HL-60 (cell line): Measurements from ENCODE around the gene PRR7.

Experiments used
- GABPA ChIP-seq: IDR thresholded peaks from 2 replicates; pipeline ENCODE4 v1.6.1; 2012; ENCODE audit warnings: low read depth
- POLR2AphosphoS5 ChIP-seq: IDR thresholded peaks from 2 replicates; pipeline ENCODE4 v1.6.1; 2012; ENCODE audit warnings: low read depth
- SPI1 ChIP-seq: IDR thresholded peaks from 2 replicates; pipeline ENCODE4 v1.6.1; 2012; ENCODE audit warnings: low read depth, mild to moderate bottlenecking, borderline replicate concordance
- TF ChIP-seq, protein P1 (sequence below): IDR thresholded peaks from one replicate; pipeline ENCODE4 v1.5.1; 2011; ENCODE audit warnings: low read length, control low read depth, inconsistent platforms; ENCODE audit not compliant: insufficient read depth
- TF ChIP-seq, protein P2 (sequence below): IDR thresholded peaks from 2 replicates; pipeline ENCODE4 v1.6.1; 2012; ENCODE audit warnings: low read depth; ENCODE audit not compliant: insufficient replicate concordance

DNA sequence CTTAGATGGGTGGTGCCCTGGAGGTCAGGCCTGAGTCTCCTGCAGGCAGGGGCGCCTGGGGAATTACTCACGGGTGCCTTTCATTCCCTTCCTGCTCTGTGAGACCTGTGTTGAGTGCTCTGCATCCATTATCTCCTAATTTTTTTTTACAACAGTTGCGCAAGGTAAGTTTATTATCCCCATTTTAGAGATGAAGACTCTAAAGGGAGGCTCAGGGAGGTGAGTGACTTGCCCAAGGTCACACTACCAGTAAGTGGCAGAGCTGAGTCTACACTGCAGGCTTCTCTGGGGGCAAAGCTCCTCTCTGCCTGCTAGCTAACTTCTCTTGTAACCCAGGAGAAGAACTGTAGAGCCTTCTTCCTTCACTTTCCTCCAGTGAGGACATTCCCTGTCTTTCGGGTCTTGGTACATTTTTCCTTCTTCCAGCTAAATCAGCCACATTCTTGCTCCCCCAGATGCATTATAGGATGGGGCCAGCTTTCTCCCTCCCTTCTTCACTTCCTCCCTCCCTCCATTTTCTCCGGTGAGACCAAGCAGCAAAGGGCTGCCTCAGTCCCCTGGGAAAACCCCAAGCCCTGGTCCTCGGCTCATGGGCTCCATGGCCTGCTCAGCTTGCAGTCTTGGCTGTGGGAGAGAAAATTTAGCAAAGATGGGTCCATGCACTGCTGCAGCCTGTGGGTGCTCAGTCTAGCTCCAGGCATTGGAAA, 1.8 kb downstream of the PRR7 start:
- TF ChIP-seq, protein P1, sequence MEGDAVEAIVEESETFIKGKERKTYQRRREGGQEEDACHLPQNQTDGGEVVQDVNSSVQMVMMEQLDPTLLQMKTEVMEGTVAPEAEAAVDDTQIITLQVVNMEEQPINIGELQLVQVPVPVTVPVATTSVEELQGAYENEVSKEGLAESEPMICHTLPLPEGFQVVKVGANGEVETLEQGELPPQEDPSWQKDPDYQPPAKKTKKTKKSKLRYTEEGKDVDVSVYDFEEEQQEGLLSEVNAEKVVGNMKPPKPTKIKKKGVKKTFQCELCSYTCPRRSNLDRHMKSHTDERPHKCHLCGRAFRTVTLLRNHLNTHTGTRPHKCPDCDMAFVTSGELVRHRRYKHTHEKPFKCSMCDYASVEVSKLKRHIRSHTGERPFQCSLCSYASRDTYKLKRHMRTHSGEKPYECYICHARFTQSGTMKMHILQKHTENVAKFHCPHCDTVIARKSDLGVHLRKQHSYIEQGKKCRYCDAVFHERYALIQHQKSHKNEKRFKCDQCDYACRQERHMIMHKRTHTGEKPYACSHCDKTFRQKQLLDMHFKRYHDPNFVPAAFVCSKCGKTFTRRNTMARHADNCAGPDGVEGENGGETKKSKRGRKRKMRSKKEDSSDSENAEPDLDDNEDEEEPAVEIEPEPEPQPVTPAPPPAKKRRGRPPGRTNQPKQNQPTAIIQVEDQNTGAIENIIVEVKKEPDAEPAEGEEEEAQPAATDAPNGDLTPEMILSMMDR: no peak
- TF ChIP-seq POLR2AphosphoS5 (no peak; the same call in 1 of the 2 replicates), GABPA (no peak), SPI1 (no peak)
- TF ChIP-seq, protein P2, sequence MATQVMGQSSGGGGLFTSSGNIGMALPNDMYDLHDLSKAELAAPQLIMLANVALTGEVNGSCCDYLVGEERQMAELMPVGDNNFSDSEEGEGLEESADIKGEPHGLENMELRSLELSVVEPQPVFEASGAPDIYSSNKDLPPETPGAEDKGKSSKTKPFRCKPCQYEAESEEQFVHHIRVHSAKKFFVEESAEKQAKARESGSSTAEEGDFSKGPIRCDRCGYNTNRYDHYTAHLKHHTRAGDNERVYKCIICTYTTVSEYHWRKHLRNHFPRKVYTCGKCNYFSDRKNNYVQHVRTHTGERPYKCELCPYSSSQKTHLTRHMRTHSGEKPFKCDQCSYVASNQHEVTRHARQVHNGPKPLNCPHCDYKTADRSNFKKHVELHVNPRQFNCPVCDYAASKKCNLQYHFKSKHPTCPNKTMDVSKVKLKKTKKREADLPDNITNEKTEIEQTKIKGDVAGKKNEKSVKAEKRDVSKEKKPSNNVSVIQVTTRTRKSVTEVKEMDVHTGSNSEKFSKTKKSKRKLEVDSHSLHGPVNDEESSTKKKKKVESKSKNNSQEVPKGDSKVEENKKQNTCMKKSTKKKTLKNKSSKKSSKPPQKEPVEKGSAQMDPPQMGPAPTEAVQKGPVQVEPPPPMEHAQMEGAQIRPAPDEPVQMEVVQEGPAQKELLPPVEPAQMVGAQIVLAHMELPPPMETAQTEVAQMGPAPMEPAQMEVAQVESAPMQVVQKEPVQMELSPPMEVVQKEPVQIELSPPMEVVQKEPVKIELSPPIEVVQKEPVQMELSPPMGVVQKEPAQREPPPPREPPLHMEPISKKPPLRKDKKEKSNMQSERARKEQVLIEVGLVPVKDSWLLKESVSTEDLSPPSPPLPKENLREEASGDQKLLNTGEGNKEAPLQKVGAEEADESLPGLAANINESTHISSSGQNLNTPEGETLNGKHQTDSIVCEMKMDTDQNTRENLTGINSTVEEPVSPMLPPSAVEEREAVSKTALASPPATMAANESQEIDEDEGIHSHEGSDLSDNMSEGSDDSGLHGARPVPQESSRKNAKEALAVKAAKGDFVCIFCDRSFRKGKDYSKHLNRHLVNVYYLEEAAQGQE: no peak
